Loucy (cell line): ENCODE data around the gene MYH7.

Experiments used
- CTCF ChIP-seq: fragments of 200-600 bp; sonication (generic); conservative IDR thresholded peaks from 2 replicates; pipeline ENCODE4 v1.5.1; 2014; ENCODE audit warnings: mild to moderate bottlenecking, antibody characterized with exemption, low read length
- EZH2phosphoT487 ChIP-seq: fragments of 200-600 bp; IDR thresholded peaks from 2 replicates; pipeline ENCODE4 v1.6.1; 2018; ENCODE audit warnings: antibody characterized with exemption, mild to moderate bottlenecking, moderate library complexity, borderline replicate concordance

DNA sequence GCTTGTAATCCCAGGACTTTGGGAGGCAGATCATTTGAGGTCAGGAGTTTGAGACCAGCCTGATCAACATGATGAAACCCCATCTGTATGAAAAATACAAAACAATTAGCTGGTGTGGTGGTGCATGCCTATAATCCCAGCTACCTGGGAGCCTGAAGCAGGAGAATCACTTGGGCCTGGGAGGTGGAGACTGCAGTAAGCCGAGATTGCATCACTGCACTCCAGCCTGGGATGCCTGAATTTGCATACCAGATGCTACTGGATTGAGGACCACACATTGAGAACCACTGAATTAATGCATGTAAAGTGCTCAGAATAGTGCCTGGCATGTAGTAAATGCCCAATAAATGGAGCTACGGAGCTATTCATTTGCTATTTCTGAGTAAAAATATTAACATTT, 14.9 kb upstream of the MYH7 start:
- TF ChIP-seq CTCF (no peak), EZH2phosphoT487 (no peak)
